Gastrocnemius medialis (tissue), 4 donors: Measurements from ENCODE around the gene PMS2.

Experiments
- POLR2A ChIP-seq, 2 donors: fragments of 450-650 bp; IDR thresholded peaks; one replicate each; pipeline ENCODE4 v1.6.1; 2017; ENCODE audit warnings: antibody characterized with exemption in 2 of 2, mild to moderate bottlenecking in 2 of 2, moderate library complexity in 2 of 2
- TF ChIP-seq, protein P1 (sequence below), 5 experiments: fragments of 450-650 bp in 3 of 5; fragments of 200-600 bp in 2 of 5; sonication (generic) in 2 of 5; IDR thresholded peaks in 4 of 5; conservative IDR thresholded peaks in 1 of 5; 1 replicate in 4 of 5; 2 replicates in 1 of 5; pipeline ENCODE4 v1.5.1; 2016 to 2019; ENCODE audit warnings: antibody characterized with exemption in 5 of 5, mild to moderate bottlenecking in 3 of 5, moderate library complexity in 3 of 5

DNA sequence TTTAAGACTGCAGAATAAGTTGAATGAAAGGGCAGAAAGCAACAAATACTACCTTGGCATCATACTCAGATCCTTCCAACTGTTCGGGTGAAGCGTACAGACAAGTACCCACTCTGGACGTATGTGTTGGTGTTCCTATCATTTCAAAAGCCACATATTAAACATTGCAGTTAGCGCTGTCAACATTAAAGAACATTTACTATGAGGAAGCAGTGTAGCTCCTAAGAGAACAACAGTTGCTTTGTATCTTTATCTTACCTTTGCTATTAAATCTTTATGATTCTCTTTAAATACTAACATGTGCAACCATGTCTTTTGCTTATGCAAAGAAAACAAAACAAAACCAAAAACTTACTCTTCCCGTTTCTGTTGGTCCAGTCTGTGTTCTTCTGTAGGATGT is 19.7 kb upstream of the PMS2 start:
- TF ChIP-seq, protein P1, sequence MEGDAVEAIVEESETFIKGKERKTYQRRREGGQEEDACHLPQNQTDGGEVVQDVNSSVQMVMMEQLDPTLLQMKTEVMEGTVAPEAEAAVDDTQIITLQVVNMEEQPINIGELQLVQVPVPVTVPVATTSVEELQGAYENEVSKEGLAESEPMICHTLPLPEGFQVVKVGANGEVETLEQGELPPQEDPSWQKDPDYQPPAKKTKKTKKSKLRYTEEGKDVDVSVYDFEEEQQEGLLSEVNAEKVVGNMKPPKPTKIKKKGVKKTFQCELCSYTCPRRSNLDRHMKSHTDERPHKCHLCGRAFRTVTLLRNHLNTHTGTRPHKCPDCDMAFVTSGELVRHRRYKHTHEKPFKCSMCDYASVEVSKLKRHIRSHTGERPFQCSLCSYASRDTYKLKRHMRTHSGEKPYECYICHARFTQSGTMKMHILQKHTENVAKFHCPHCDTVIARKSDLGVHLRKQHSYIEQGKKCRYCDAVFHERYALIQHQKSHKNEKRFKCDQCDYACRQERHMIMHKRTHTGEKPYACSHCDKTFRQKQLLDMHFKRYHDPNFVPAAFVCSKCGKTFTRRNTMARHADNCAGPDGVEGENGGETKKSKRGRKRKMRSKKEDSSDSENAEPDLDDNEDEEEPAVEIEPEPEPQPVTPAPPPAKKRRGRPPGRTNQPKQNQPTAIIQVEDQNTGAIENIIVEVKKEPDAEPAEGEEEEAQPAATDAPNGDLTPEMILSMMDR (IDR thresholded peaks at IDR 0.05 in 4 of 5, conservative IDR thresholded peaks at IDR 0.05 in 1 of 5), result no peak
- no peak for TF ChIP-seq POLR2A (IDR thresholded peaks at IDR 0.05)
